ENCODE results near the gene CNGB1. TPM values are rescaled to one million over a fixed set of nuclear protein-coding genes. Genes with fewer than 3 reads are reported as not detected.

CNGB1 gene
- total and polyA plus RNA-seq, 2 donors from 2014 or later, result not detected

GRCh38 chr16:57993897-57994296 lies 23.0 kb upstream of the CNGB1 start:
- H3K36me3 ChIP-seq (ENCODE audit: control insufficient read depth in 2 of 3, insufficient read depth in 3 of 3, low read length in 3 of 3), result peaks cover 0 to 13% (median 5%) of the 10 kb centered on the region in 3 donors
- no peaks in the 10 kb centered on the region for H3K27me3 ChIP-seq (ENCODE audit: control insufficient read depth, insufficient read depth, low read length)
- intact Hi-C loops (cut with DNase I), result loop anchor here (10.0 kb wide), 1 partner anchor 229 kb away; no protein-coding TSS in a partner anchor
- no peak for FAIRE-seq
- no peak for TF ChIP-seq CTCF (IDR thresholded peaks at IDR 0.05; ENCODE audit: borderline replicate concordance, extremely low read depth, insufficient read depth)
- H3K9ac ChIP-seq (ENCODE audit: low read length in 3 of 3), result no peak overlapping the region
- DNase-seq, result no peak
- H3K27ac ChIP-seq (ENCODE audit: low read depth in 2 of 2, low read length in 2 of 2), result no peak overlapping the region
- H3K9me3 ChIP-seq (ENCODE audit: control insufficient read depth in 2 of 3, insufficient read depth in 1 of 3, low read length in 3 of 3), result no peaks in the 10 kb centered on the region
- peaks cover 0 to 17% (median 0%) of the 10 kb centered on the region in 3 donors for H3K4me1 ChIP-seq (ENCODE audit: control insufficient read depth in 2 of 3, insufficient read depth in 2 of 3, low read depth in 1 of 3, low read length in 3 of 3)
- H3K4me3 ChIP-seq (ENCODE audit: low read length in 3 of 3), result no peak overlapping the region

GRCh38 chr16:57993438-57993837 lies 22.5 kb upstream of the CNGB1 start:
- Histone ChIP-seq H3K9ac (ENCODE audit: low read length in 3 of 3) (peak overlapping the region in 1 of 3 donors; percentile 19), H3K9me3 (ENCODE audit: control insufficient read depth in 2 of 3, insufficient read depth in 1 of 3, low read length in 3 of 3) (no peaks in the 10 kb centered on the region), H3K27me3 (ENCODE audit: control insufficient read depth, insufficient read depth, low read length) (no peaks in the 10 kb centered on the region), H3K27ac (ENCODE audit: low read depth in 2 of 2, low read length in 2 of 2) (peak overlapping the region; percentile 50 to 63), H3K4me1 (ENCODE audit: control insufficient read depth in 2 of 3, insufficient read depth in 2 of 3, low read depth in 1 of 3, low read length in 3 of 3) (peaks cover 0 to 14% (median 0%) of the 10 kb centered on the region in 3 donors), H3K36me3 (ENCODE audit: control insufficient read depth in 2 of 3, insufficient read depth in 3 of 3, low read length in 3 of 3) (peaks cover 0 to 13% (median 5%) of the 10 kb centered on the region in 3 donors), H3K4me3 (ENCODE audit: low read length in 3 of 3) (no peak overlapping the region)
- intact Hi-C loops (cut with DNase I), result loop anchor here (10.0 kb wide), 1 partner anchor 229 kb away; no protein-coding TSS in a partner anchor
- DNase-seq (peak in 4 of 5 donors; percentile 7 to 66 (median 22)), FAIRE-seq (no peak)
- TF ChIP-seq CTCF (IDR thresholded peaks at IDR 0.05; ENCODE audit: borderline replicate concordance, extremely low read depth, insufficient read depth), result no peak

GRCh38 chr16:57992084-57992483 lies 21.2 kb upstream of the CNGB1 start:
- intact Hi-C loops (cut with DNase I), result loop anchor here (10.0 kb wide), 1 partner anchor 227 kb away; no protein-coding TSS in a partner anchor
- no peak for TF ChIP-seq CTCF (IDR thresholded peaks at IDR 0.05; ENCODE audit: borderline replicate concordance, extremely low read depth, insufficient read depth)
- H3K9me3 ChIP-seq (ENCODE audit: control insufficient read depth in 2 of 3, insufficient read depth in 1 of 3, low read length in 3 of 3), result no peaks in the 10 kb centered on the region
- peaks cover 0 to 12% (median 0%) of the 10 kb centered on the region in 3 donors for H3K4me1 ChIP-seq (ENCODE audit: control insufficient read depth in 2 of 3, insufficient read depth in 2 of 3, low read depth in 1 of 3, low read length in 3 of 3)
- no peak overlapping the region for H3K4me3 ChIP-seq (ENCODE audit: low read length in 3 of 3)
- H3K9ac ChIP-seq (ENCODE audit: low read length in 3 of 3), result no peak overlapping the region
- peaks cover 0 to 2% (median 0%) of the 10 kb centered on the region in 3 donors for H3K36me3 ChIP-seq (ENCODE audit: control insufficient read depth in 2 of 3, insufficient read depth in 3 of 3, low read length in 3 of 3)
- H3K27ac ChIP-seq (ENCODE audit: low read depth in 2 of 2, low read length in 2 of 2), result no peak overlapping the region
- no peaks in the 10 kb centered on the region for H3K27me3 ChIP-seq (ENCODE audit: control insufficient read depth, insufficient read depth, low read length)
- FAIRE-seq, result no peak
- DNase-seq, result peak in 1 of 5 donors; percentile 25
